NT2/D1 (cell line): ENCODE results near the gene RIC1.

Experiments used
- DNase-seq: peaks from one replicate; pipeline ENCODE4 v3.0.0-alpha.2; 2011; ENCODE audit warnings: low read depth, low spot score
- H3K27me3 ChIP-seq: 2 replicates; pipeline ENCODE4 v1.6.0; 2011; ENCODE audit warnings: mild to moderate bottlenecking; ENCODE audit not compliant: insufficient read length, insufficient read depth
- H3K36me3 ChIP-seq: 2 replicates; pipeline ENCODE4 v1.6.1; 2011; ENCODE audit warnings: mild to moderate bottlenecking, low read length, mixed read lengths; ENCODE audit not compliant: insufficient read depth, insufficient read length
- H3K4me1 ChIP-seq: 2 replicates; pipeline ENCODE4 v1.5.1; 2011; ENCODE audit not compliant: insufficient read depth, insufficient read length
- H3K4me3 ChIP-seq: 2 replicates; pipeline ENCODE4 v1.5.1; 2011; ENCODE audit warnings: low read depth; ENCODE audit not compliant: insufficient read length
- H3K9ac ChIP-seq: 2 replicates; pipeline ENCODE4 v1.6.0; 2011; ENCODE audit warnings: low read depth; ENCODE audit not compliant: insufficient read length
- H3K9me3 ChIP-seq: 2 replicates; pipeline ENCODE4 v1.5.1; 2011; ENCODE audit warnings: mild to moderate bottlenecking, low read length; ENCODE audit not compliant: insufficient read depth
- SUZ12 ChIP-seq: IDR thresholded peaks from 2 replicates; pipeline ENCODE4 v1.6.1; 2011; ENCODE audit not compliant: insufficient read length, insufficient read depth; ENCODE audit errors: extremely low read depth
- YY1 ChIP-seq: IDR thresholded peaks from 2 replicates; pipeline ENCODE4 v1.6.1; 2011; ENCODE audit not compliant: insufficient read length, insufficient read depth
- ZNF274 ChIP-seq: IDR thresholded peaks from 2 replicates; pipeline ENCODE4 v1.6.1; 2011; ENCODE audit warnings: mild to moderate bottlenecking, low read depth, low read length

RIC1 gene

GRCh38 chr9:5632540-5632939 is 3.6 kb downstream of the RIC1 start:
- H3K27me3 ChIP-seq, result no peaks in the 10 kb centered on the region
- H3K4me1 ChIP-seq, result no peaks in the 10 kb centered on the region
- H3K4me3 ChIP-seq, result no peak overlapping the region
- H3K9me3 ChIP-seq, result 0 out of 2 replicates have a peak, but pooled peaks cover 8% of the 10 kb centered on the region
- TF ChIP-seq ZNF274, result no peak
- TF ChIP-seq SUZ12, result no peak
- no peak for DNase-seq
- H3K9ac ChIP-seq, result no peak overlapping the region
- no peaks in the 10 kb centered on the region for H3K36me3 ChIP-seq

- no peak for DNase-seq
- Histone ChIP-seq H3K27me3 (no peaks in the 10 kb centered on the region), H3K4me1 (no peaks in the 10 kb centered on the region), H3K9ac (no peak overlapping the region), H3K4me3 (no peak overlapping the region), H3K36me3 (no peaks in the 10 kb centered on the region), H3K9me3 (0 out of 2 replicates have a peak, but pooled peaks cover 15% of the 10 kb centered on the region)
- TF ChIP-seq SUZ12 (no peak), YY1 (no peak), ZNF274 (no peak)
Measured at GRCh38 chr9:5633243-5633642, 4.3 kb downstream of the RIC1 start.

- no peak overlapping the region for H3K9ac ChIP-seq
- H3K9me3 ChIP-seq, result peaks cover 26% of the 10 kb centered on the region; the same call in 1 of the 2 replicates
- DNase-seq, result no peak
- H3K4me1 ChIP-seq, result no peaks in the 10 kb centered on the region
- H3K36me3 ChIP-seq, result no peaks in the 10 kb centered on the region
- TF ChIP-seq SUZ12, result no peak
- TF ChIP-seq ZNF274, result no peak
- no peak for TF ChIP-seq YY1
- H3K27me3 ChIP-seq, result no peaks in the 10 kb centered on the region
- H3K4me3 ChIP-seq, result no peak overlapping the region
Measured at GRCh38 chr9:5635390-5635789, 6.5 kb downstream of the RIC1 start.

- Histone ChIP-seq H3K36me3 (no peaks in the 10 kb centered on the region), H3K9me3 (peaks cover 26% of the 10 kb centered on the region; the same call in 1 of the 2 replicates), H3K27me3 (no peaks in the 10 kb centered on the region), H3K4me3 (no peak overlapping the region), H3K4me1 (no peaks in the 10 kb centered on the region), H3K9ac (no peak overlapping the region)
- no peak for DNase-seq
- TF ChIP-seq YY1 (no peak), SUZ12 (no peak), ZNF274 (no peak)
Measured at GRCh38 chr9:5639816-5640215, 10.9 kb downstream of the RIC1 start.

- H3K4me3 ChIP-seq, result no peak overlapping the region
- H3K9ac ChIP-seq, result no peak overlapping the region
- no peaks in the 10 kb centered on the region for H3K36me3 ChIP-seq
- H3K27me3 ChIP-seq, result no peaks in the 10 kb centered on the region
- no peak for TF ChIP-seq YY1
- TF ChIP-seq SUZ12, result no peak
- no peak for TF ChIP-seq ZNF274
- peaks cover 22% of the 10 kb centered on the region; the same call in 1 of the 2 replicates for H3K9me3 ChIP-seq
- DNase-seq, result no peak
- H3K4me1 ChIP-seq, result no peaks in the 10 kb centered on the region
Measured at GRCh38 chr9:5642170-5642569, 13.3 kb downstream of the RIC1 start.

GRCh38 chr9:5643005-5643624 is 14.2 kb downstream of the RIC1 start:
- H3K4me1 ChIP-seq, result no peaks in the 10 kb centered on the region

GRCh38 chr9:5644501-5644900 is 15.6 kb downstream of the RIC1 start:
- Histone ChIP-seq H3K9ac (no peak overlapping the region), H3K27me3 (no peaks in the 10 kb centered on the region), H3K4me1 (no peaks in the 10 kb centered on the region), H3K36me3 (no peaks in the 10 kb centered on the region), H3K4me3 (no peak overlapping the region), H3K9me3 (peaks cover 8% of the 10 kb centered on the region; the same call in 1 of the 2 replicates)
- no peak for TF ChIP-seq SUZ12
- no peak for TF ChIP-seq ZNF274
- no peak for TF ChIP-seq YY1
- DNase-seq, result no peak

More at GRCh38 chr9:5643005-5643624, 14.2 kb downstream of the RIC1 start:
- Histone ChIP-seq H3K36me3 (no peaks in the 10 kb centered on the region), H3K9me3 (peaks cover 12% of the 10 kb centered on the region; the same call in 1 of the 2 replicates), H3K9ac (no peak overlapping the region), H3K27me3 (no peaks in the 10 kb centered on the region), H3K4me3 (no peak overlapping the region)
- no peak for TF ChIP-seq ZNF274
- no peak for TF ChIP-seq SUZ12
- TF ChIP-seq YY1, result no peak
- DNase-seq, result no peak

GRCh38 chr9:5646116-5646515 is 17.2 kb downstream of the RIC1 start:
- no peak overlapping the region for H3K9ac ChIP-seq
- no peaks in the 10 kb centered on the region for H3K9me3 ChIP-seq
- H3K36me3 ChIP-seq, result no peaks in the 10 kb centered on the region
- H3K4me3 ChIP-seq, result no peak overlapping the region
- peaks cover 3% of the 10 kb centered on the region for H3K4me1 ChIP-seq
- no peak for DNase-seq
- H3K27me3 ChIP-seq, result no peaks in the 10 kb centered on the region
- TF ChIP-seq ZNF274 (no peak), SUZ12 (no peak), YY1 (no peak)
